Gastroesophageal sphincter (tissue), 3 donors: ENCODE results near the gene AGBL4.

ENCODE experiments used
- POLR2A ChIP-seq, 2 donors: fragments of 450-650 bp; IDR thresholded peaks; one replicate each; pipeline ENCODE4 v1.6.1; 2017; ENCODE audit warnings: antibody characterized with exemption in 2 of 2, mild to moderate bottlenecking in 2 of 2, moderate library complexity in 1 of 2
- POLR2AphosphoS5 ChIP-seq: sonication (generic); formaldehyde crosslinking; IDR thresholded peaks from one replicate; pipeline ENCODE4 v1.6.1; 2017; ENCODE audit warnings: antibody characterized with exemption
- TF ChIP-seq, protein P1 (sequence below), 4 experiments: fragments of 200-600 bp in 2 of 4; fragments of 450-650 bp in 2 of 4; sonication (generic) in 1 of 4; IDR thresholded peaks; one replicate each; pipeline ENCODE4 v1.5.1; 2017 to 2019; ENCODE audit warnings: antibody characterized with exemption in 4 of 4, mild to moderate bottlenecking in 2 of 4, moderate library complexity in 2 of 4

DNA sequence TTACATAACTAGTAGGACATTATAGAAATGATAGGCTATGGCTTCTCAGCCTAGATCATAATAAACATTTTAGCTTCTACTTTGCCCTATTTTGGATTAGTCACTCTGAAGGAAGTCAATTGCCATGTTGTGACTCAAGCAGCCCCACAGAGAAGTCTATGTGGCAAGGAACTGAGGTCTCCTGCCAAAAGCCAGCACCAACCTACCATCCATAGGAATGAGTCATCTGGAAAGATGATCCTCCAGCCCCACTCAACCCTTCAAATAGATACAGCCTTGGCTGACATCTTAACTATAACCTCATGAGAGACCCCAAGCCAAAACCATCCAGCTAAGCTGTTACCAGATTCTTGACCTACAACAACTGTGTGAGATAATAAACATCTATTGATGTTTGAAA is 1170.7 kb downstream of the AGBL4 start:
- TF ChIP-seq, protein P1, sequence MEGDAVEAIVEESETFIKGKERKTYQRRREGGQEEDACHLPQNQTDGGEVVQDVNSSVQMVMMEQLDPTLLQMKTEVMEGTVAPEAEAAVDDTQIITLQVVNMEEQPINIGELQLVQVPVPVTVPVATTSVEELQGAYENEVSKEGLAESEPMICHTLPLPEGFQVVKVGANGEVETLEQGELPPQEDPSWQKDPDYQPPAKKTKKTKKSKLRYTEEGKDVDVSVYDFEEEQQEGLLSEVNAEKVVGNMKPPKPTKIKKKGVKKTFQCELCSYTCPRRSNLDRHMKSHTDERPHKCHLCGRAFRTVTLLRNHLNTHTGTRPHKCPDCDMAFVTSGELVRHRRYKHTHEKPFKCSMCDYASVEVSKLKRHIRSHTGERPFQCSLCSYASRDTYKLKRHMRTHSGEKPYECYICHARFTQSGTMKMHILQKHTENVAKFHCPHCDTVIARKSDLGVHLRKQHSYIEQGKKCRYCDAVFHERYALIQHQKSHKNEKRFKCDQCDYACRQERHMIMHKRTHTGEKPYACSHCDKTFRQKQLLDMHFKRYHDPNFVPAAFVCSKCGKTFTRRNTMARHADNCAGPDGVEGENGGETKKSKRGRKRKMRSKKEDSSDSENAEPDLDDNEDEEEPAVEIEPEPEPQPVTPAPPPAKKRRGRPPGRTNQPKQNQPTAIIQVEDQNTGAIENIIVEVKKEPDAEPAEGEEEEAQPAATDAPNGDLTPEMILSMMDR (IDR thresholded peaks at IDR 0.05) = no peak
- TF ChIP-seq POLR2A (IDR thresholded peaks at IDR 0.05) (no peak), POLR2AphosphoS5 (no peak)
